GM19372 (cell line): Measurements from ENCODE around the gene EPGN.
A peak's percentile ranks its signal among the peaks of the same experiment; 100 is the strongest.
"Not testable (repeated sequence)": the region's sequence is repeated elsewhere in the genome, so short reads cannot be mapped to it uniquely, and the experiment has no call there.

Experiments used
- ATAC-seq: cut with Tn5 transposase; IDR thresholded peaks from one replicate; pipeline ENCODE4 v1.9.1; 2021; ENCODE audit warnings: mild to moderate bottlenecking, low read depth, moderate library complexity; ENCODE audit not compliant: unreplicated experiment

EPGN gene

GRCh38 chr4:74335341-74336021, 27.2 kb downstream of the EPGN start:
- peak; percentile 81 for ATAC-seq

GRCh38 chr4:74338792-74339333, 30.6 kb downstream of the EPGN start:
- ATAC-seq = no peak

GRCh38 chr4:74339501-74339900, 31.2 kb downstream of the EPGN start:
- ATAC-seq = no peak

- not testable (repeated sequence) for ATAC-seq
Observed at GRCh38 chr4:74340421-74340820, 32.2 kb downstream of the EPGN start.

- no peak for ATAC-seq
Observed at GRCh38 chr4:74344031-74344430, 35.8 kb downstream of the EPGN start.

- ATAC-seq = no peak
Observed at GRCh38 chr4:74353858-74354257, 45.6 kb downstream of the EPGN start.

- no peak for ATAC-seq
Observed at GRCh38 chr4:74357965-74358364, 49.7 kb downstream of the EPGN start.

GRCh38 chr4:74361671-74362070, 53.4 kb downstream of the EPGN start:
- ATAC-seq = no peak

- no peak for ATAC-seq
Observed at GRCh38 chr4:74362347-74362746, 54.1 kb downstream of the EPGN start.

GRCh38 chr4:74364256-74364651, 56.0 kb downstream of the EPGN start:
- no peak for ATAC-seq

GRCh38 chr4:74364652-74365491, 56.6 kb downstream of the EPGN start, which contains the start of gene EREG:
EREG (plus strand) TSS chr4:74365145; CDS start chr4:74365309, 164 bp downstream.
- ATAC-seq = peak; percentile 50

GRCh38 chr4:74365761-74366160, 57.5 kb downstream of the EPGN start:
- ATAC-seq = no peak
